HepG2 (cell line): ENCODE data around the gene SRSF2. TPM values are rescaled to one million over a fixed set of nuclear protein-coding genes. Genes with fewer than 3 reads are reported as not detected.

Experiments
- DR1 ChIP-seq: sonication (generic); formaldehyde crosslinking; IDR thresholded peaks from 2 replicates; pipeline ENCODE4 v1.8.0; 2021; ENCODE audit warnings: mild to moderate bottlenecking, missing genetic modification reagents, inconsistent platforms
- FOXM1 ChIP-seq: sonication (generic); formaldehyde crosslinking; IDR thresholded peaks from 2 replicates; pipeline ENCODE4 v1.5.0; 2020; ENCODE audit warnings: missing genetic modification reagents
- GABPA ChIP-seq, 2 experiments: IDR thresholded peaks; 2 replicates each; pipeline ENCODE4 v1.6.1; 2011 to 2016; ENCODE audit warnings: low read depth in 2 of 2, low read length in 1 of 2, missing biosample characterization in 1 of 2, missing genetic modification characterization in 1 of 2
- GTF3A ChIP-seq: sonication (generic); formaldehyde crosslinking; conservative IDR thresholded peaks from 2 replicates; pipeline ENCODE4 v1.4.0; 2020; ENCODE audit warnings: mild to moderate bottlenecking, missing genetic modification reagents
- RELA ChIP-seq: sonication (generic); formaldehyde crosslinking; IDR thresholded peaks from 2 replicates; pipeline ENCODE4 v1.4.0; 2020; ENCODE audit warnings: missing genetic modification reagents
- SCMH1 ChIP-seq: sonication (generic); formaldehyde crosslinking; IDR thresholded peaks from 2 replicates; pipeline ENCODE4 v1.9.0; 2021; ENCODE audit warnings: missing genetic modification reagents, mild to moderate bottlenecking, borderline replicate concordance
- SP1 ChIP-seq, 2 experiments: fragments of 450-650 bp in 1 of 2; sonication (generic) in 1 of 2; formaldehyde crosslinking in 1 of 2; IDR thresholded peaks; 2 replicates each; pipeline versions ENCODE4 v1.4.0 to v1.6.1; 2016 to 2020; ENCODE audit warnings: missing genetic modification reagents in 1 of 2
- TCF7 ChIP-seq: sonication (generic); IDR thresholded peaks from 2 replicates; pipeline ENCODE4 v1.6.1; 2016; ENCODE audit warnings: antibody characterized with exemption, low read depth
- ZBTB7A ChIP-seq: sonication (generic); formaldehyde crosslinking; IDR thresholded peaks from 2 replicates; pipeline ENCODE4 v1.8.0; 2022; ENCODE audit warnings: mild to moderate bottlenecking, missing genetic modification reagents
- ZNF235 ChIP-seq: sonication (generic); formaldehyde crosslinking; IDR thresholded peaks from 2 replicates; pipeline ENCODE4 v1.8.1; 2023; ENCODE audit warnings: mild to moderate bottlenecking, missing genetic modification reagents, borderline replicate concordance
- ZNF546 ChIP-seq: sonication (generic); formaldehyde crosslinking; conservative IDR thresholded peaks from 2 replicates; pipeline ENCODE4 v1.8.1; 2023; ENCODE audit warnings: mild to moderate bottlenecking, missing genetic modification reagents
- ZNF614 ChIP-seq: IDR thresholded peaks from 2 replicates; pipeline ENCODE4 v1.6.1; 2018; ENCODE audit warnings: missing biosample characterization, missing genetic modification reagents, inconsistent platforms, borderline replicate concordance
- ZNF773 ChIP-seq: sonication (generic); formaldehyde crosslinking; IDR thresholded peaks from 2 replicates; pipeline ENCODE4 v1.4.0; 2020; ENCODE audit warnings: missing genetic modification reagents, borderline replicate concordance
- polyA plus RNA-seq, 8 experiments: library from polyadenylated mRNA; depleted of rRNA in 3 of 8; stranded (reverse) in 7 of 8; unstranded in 1 of 8; fragments of >200 nt; fragmentation: Illumina TruSeq in 4 of 8; extraction: Trizol in 4 of 8; gene quantifications; 2 replicates each; pipeline versions ENCODE4 v1.2.1 to v1.2.3, GENCODE V29; 2011 to 2016; ENCODE audit warnings: low read depth in 4 of 8, missing spikeins in 1 of 8, mixed read lengths in 1 of 8; ENCODE audit not compliant: insufficient read depth in 1 of 8
- total RNA-seq, 5 experiments: library from RNA; depleted of rRNA; stranded (reverse); fragments of >200 nt; fragmentation: Illumina TruSeq; extraction: Trizol; gene quantifications; 2 replicates each; pipeline ENCODE4 v1.2.3, GENCODE V29; 2016; ENCODE audit warnings: low read depth in 1 of 5
- TF ChIP-seq, protein P1 (sequence below): sonication (generic); formaldehyde crosslinking; IDR thresholded peaks from 2 replicates; pipeline ENCODE4 v1.5.1; 2020; ENCODE audit warnings: mild to moderate bottlenecking, missing genetic modification reagents, borderline replicate concordance
- TF ChIP-seq, protein P2 (sequence below): sonication (generic); formaldehyde crosslinking; IDR thresholded peaks from 2 replicates; pipeline ENCODE4 v1.4.0; 2020; ENCODE audit warnings: missing genetic modification reagents
- TF ChIP-seq, protein P3 (sequence below), 2 experiments: sonication (generic) in 1 of 2; formaldehyde crosslinking in 1 of 2; IDR thresholded peaks; 2 replicates each; pipeline versions ENCODE4 v1.4.0 to v1.6.1; 2016 to 2020; ENCODE audit warnings: borderline replicate concordance in 1 of 2, low read depth in 1 of 2, mild to moderate bottlenecking in 1 of 2, missing genetic modification reagents in 1 of 2

SRSF2 gene
- total and polyA plus RNA-seq, 2 of the 13 experiments (the other 11 are each of a cell fraction or from before 2014, with no cell fraction given), result 306 to 319 TPM

DNA sequence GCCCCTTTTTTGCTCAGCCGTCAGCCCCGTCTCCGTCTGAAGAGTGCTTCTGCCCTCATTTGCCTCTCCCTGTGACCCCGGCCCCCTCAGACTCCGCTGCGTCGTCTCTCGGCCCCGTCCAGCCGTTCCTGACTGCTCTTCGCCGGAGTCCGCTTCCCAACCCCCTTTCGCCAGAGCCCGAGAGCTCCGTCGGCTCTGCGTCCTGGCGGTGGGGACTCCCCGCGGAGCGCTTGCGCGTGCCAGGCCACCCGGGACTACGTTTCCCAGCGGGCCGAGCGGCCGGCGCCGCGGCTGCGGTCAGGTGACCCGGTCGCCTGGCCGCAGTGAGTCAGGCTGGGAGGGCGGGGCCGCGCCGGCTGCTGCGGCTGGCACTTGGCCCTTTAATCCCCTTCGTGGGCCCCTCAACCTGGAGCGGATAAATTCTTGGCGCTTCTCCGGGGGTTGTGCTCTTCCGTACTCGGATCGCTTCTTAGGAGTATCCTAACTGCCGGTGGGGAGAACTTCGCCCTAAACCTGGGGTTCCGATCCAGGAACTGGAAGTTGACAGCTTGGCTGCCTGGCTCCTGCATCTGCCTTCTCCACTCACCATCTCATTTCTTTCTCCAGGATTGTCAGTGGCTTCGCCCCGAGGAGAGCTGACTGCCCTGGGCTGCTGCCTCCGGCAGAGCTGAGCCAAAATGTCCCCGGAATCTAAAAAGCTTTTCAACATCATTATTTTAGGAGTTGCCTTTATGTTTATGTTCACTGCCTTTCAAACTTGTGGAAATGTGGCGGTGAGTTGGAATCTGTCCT lies 741 bp upstream of the SRSF2 start, which contains the start of gene MFSD11 (continued):
- TF ChIP-seq, protein P1, sequence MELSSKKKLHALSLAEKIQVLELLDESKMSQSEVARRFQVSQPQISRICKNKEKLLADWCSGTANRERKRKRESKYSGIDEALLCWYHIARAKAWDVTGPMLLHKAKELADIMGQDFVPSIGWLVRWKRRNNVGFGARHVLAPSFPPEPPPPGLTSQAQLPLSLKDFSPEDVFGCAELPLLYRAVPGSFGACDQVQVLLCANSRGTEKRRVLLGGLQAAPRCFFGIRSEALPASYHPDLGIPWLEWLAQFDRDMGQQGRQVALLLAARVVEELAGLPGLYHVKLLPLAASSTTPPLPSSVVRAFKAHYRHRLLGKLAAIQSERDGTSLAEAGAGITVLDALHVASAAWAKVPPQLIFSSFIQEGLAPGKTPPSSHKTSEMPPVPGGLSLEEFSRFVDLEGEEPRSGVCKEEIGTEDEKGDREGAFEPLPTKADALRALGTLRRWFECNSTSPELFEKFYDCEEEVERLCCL (CRISPR knock-in tag), result peak; percentile 20; the same call in 1 of the 2 replicates
- no peak for TF ChIP-seq SCMH1 (CRISPR knock-in tag)
- peak; percentile 31; the same call in 1 of the 2 replicates for TF ChIP-seq SP1 (IDR thresholded peaks at IDR 0.05)
- TF ChIP-seq SP1 (CRISPR knock-in tag; IDR thresholded peaks at IDR 0.05), result no peak; the same call in 1 of the 2 replicates
- TF ChIP-seq ZNF235 (CRISPR knock-in tag), result no peak
- TF ChIP-seq GTF3A (CRISPR knock-in tag), result peak; percentile 91; the same call in 1 of the 2 replicates
- no peak for TF ChIP-seq DR1 (CRISPR knock-in tag)
- 0 out of 2 replicates have a peak, but pooled peaks have one; percentile 35 for TF ChIP-seq FOXM1 (CRISPR knock-in tag)
- TF ChIP-seq, protein P2, sequence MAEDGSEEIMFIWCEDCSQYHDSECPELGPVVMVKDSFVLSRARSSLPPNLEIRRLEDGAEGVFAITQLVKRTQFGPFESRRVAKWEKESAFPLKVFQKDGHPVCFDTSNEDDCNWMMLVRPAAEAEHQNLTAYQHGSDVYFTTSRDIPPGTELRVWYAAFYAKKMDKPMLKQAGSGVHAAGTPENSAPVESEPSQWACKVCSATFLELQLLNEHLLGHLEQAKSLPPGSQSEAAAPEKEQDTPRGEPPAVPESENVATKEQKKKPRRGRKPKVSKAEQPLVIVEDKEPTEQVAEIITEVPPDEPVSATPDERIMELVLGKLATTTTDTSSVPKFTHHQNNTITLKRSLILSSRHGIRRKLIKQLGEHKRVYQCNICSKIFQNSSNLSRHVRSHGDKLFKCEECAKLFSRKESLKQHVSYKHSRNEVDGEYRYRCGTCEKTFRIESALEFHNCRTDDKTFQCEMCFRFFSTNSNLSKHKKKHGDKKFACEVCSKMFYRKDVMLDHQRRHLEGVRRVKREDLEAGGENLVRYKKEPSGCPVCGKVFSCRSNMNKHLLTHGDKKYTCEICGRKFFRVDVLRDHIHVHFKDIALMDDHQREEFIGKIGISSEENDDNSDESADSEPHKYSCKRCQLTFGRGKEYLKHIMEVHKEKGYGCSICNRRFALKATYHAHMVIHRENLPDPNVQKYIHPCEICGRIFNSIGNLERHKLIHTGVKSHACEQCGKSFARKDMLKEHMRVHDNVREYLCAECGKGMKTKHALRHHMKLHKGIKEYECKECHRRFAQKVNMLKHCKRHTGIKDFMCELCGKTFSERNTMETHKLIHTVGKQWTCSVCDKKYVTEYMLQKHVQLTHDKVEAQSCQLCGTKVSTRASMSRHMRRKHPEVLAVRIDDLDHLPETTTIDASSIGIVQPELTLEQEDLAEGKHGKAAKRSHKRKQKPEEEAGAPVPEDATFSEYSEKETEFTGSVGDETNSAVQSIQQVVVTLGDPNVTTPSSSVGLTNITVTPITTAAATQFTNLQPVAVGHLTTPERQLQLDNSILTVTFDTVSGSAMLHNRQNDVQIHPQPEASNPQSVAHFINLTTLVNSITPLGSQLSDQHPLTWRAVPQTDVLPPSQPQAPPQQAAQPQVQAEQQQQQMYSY (CRISPR knock-in tag), result no peak; the same call in 1 of the 2 replicates
- TF ChIP-seq GABPA (IDR thresholded peaks at IDR 0.05; ENCODE audit: low read depth, low read length), result peak; percentile 42
- no peak for TF ChIP-seq GABPA (CRISPR knock-in tag; IDR thresholded peaks at IDR 0.05; ENCODE audit: low read depth)
- no peak for TF ChIP-seq TCF7
- TF ChIP-seq ZNF614 (CRISPR knock-in tag), result peak; percentile 65; the same call in 1 of the 2 replicates
- TF ChIP-seq ZNF546, result no peak; the same call in 1 of the 2 replicates
- TF ChIP-seq ZNF773 (CRISPR knock-in tag), result peak; percentile 50; the same call in 1 of the 2 replicates
- TF ChIP-seq RELA, result no peak; the same call in 1 of the 2 replicates
- TF ChIP-seq, protein P3, sequence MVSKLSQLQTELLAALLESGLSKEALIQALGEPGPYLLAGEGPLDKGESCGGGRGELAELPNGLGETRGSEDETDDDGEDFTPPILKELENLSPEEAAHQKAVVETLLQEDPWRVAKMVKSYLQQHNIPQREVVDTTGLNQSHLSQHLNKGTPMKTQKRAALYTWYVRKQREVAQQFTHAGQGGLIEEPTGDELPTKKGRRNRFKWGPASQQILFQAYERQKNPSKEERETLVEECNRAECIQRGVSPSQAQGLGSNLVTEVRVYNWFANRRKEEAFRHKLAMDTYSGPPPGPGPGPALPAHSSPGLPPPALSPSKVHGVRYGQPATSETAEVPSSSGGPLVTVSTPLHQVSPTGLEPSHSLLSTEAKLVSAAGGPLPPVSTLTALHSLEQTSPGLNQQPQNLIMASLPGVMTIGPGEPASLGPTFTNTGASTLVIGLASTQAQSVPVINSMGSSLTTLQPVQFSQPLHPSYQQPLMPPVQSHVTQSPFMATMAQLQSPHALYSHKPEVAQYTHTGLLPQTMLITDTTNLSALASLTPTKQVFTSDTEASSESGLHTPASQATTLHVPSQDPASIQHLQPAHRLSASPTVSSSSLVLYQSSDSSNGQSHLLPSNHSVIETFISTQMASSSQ (IDR thresholded peaks at IDR 0.05; ENCODE audit: low read depth), result no peak; the same call in 1 of the 2 replicates
- TF ChIP-seq, protein P3 (CRISPR knock-in tag; IDR thresholded peaks at IDR 0.05; ENCODE audit: borderline replicate concordance), result peak; percentile 67
- no peak for TF ChIP-seq ZBTB7A (CRISPR knock-in tag)
